OCI-LY7 (cell line): ENCODE results near the gene TNS3. TPM values are rescaled to one million over a fixed set of nuclear protein-coding genes. Genes with fewer than 3 reads are reported as not detected.

Experiments used
- BruUV-seq: library from RNA; stranded (reverse); fragments of 400-500 nt; replicated peaks from 2 replicates; lab custom pipeline; 2021; lab: Mats Ljungman, UMichigan
- CTCF ChIA-PET: fragments of 300-600 bp; sonication (Branson Sonifier 250); formaldehyde crosslinking; loops from one replicate; lab custom pipeline; 2022; ENCODE audit warnings: antibody characterized with exemption; ENCODE audit not compliant: unreplicated experiment; lab: Charles Lee
- POLR2A ChIA-PET: fragments of 300-600 bp; sonication (Branson Sonifier 250); formaldehyde crosslinking; loops from one replicate; lab custom pipeline; 2022; ENCODE audit warnings: antibody characterized with exemption; lab: Charles Lee
- DNase-seq: peaks from one replicate; pipeline ENCODE4 v3.0.0-alpha.2; 2015; ENCODE audit warnings: low spot score
- H2AFZ ChIP-seq: fragments of 200-600 bp; sonication (generic), shearing (Covaris generic); 2 replicates; pipeline ENCODE4 v1.6.1; 2014; ENCODE audit warnings: mild to moderate bottlenecking, antibody characterized with exemption, low read length, moderate library complexity
- H3K27ac ChIP-seq: fragments of 200-600 bp; sonication (generic); 2 replicates; pipeline ENCODE4 v1.5.1; 2014; ENCODE audit warnings: mixed run types, low read depth, mild to moderate bottlenecking, moderate library complexity, low read length, inconsistent platforms; ENCODE audit not compliant: poor library complexity, severe bottlenecking
- H3K36me3 ChIP-seq: fragments of 200-600 bp; sonication (generic); 2 replicates; pipeline ENCODE4 v1.6.1; 2014; ENCODE audit warnings: mild to moderate bottlenecking, antibody characterized with exemption, low read length, moderate library complexity, mixed read lengths; ENCODE audit not compliant: insufficient read depth
- H3K4me1 ChIP-seq: fragments of 200-600 bp; sonication (generic); 2 replicates; pipeline ENCODE4 v1.5.1; 2014; ENCODE audit warnings: mild to moderate bottlenecking, low read length; ENCODE audit not compliant: insufficient read depth, poor library complexity, severe bottlenecking
- H3K4me2 ChIP-seq: fragments of 200-600 bp; sonication (generic); 2 replicates; pipeline ENCODE4 v1.6.1; 2014; ENCODE audit warnings: mild to moderate bottlenecking, low read length
- H3K4me3 ChIP-seq: fragments of 200-600 bp; sonication (generic); 2 replicates; pipeline ENCODE4 v1.5.1; 2014; ENCODE audit warnings: mild to moderate bottlenecking, low read depth, low read length; ENCODE audit not compliant: poor library complexity, severe bottlenecking
- H3K79me2 ChIP-seq: fragments of 200-600 bp; sonication (generic); 2 replicates; pipeline ENCODE4 v1.6.1; 2016; ENCODE audit warnings: low read depth, mild to moderate bottlenecking, low read length, moderate library complexity, mixed read lengths; ENCODE audit not compliant: insufficient read depth
- H3K9me2 ChIP-seq: fragments of 200-600 bp; sonication (generic); 2 replicates; pipeline ENCODE4 v1.6.1; 2016; ENCODE audit warnings: mild to moderate bottlenecking, low read length, mixed read lengths; ENCODE audit not compliant: insufficient read depth
- H3K9me3 ChIP-seq: fragments of 200-600 bp; sonication (generic); 2 replicates; pipeline ENCODE4 v1.6.1; 2014; ENCODE audit warnings: mild to moderate bottlenecking, mixed run types, low read length, mixed read lengths
- H4K20me1 ChIP-seq: fragments of 200-600 bp; sonication (generic); 2 replicates; pipeline ENCODE4 v1.6.1; 2014; ENCODE audit warnings: mild to moderate bottlenecking, antibody characterized with exemption, low read length, moderate library complexity, mixed read lengths; ENCODE audit not compliant: insufficient read depth
- EZH2phosphoT487 ChIP-seq: fragments of 200-600 bp; sonication (generic); IDR thresholded peaks from 2 replicates; pipeline ENCODE4 v1.6.1; 2018; ENCODE audit warnings: low read depth, borderline replicate concordance, mild to moderate bottlenecking, mixed run types, antibody characterized with exemption, low read length, moderate library complexity, mixed read lengths
- intact Hi-C: fragments of 100-400 bp; cut with micrococcal nuclease; formaldehyde crosslinking; loops from one replicate; pipeline ENCODE4 v1.10.0; 2022; ENCODE audit not compliant: unreplicated experiment
- total RNA-seq, 2 experiments: library from RNA; depleted of rRNA in 1 of 2; stranded (reverse); fragments of >200 nt in 1 of 2; shearing (Covaris generic) in 1 of 2; gene quantifications; 2 replicates each; pipeline ENCODE4 v1.2.3, GENCODE V29; 2014 to 2022
- TF ChIP-seq, protein P1 (sequence below): fragments of 200-600 bp; sonication (generic); conservative IDR thresholded peaks from 2 replicates; pipeline ENCODE4 v1.5.1; 2014; ENCODE audit warnings: mild to moderate bottlenecking, antibody characterized with exemption, low read length, moderate library complexity, mixed read lengths

TNS3 gene
- total RNA-seq, 2 experiments from 2014 or later = 9.5 to 42.1 TPM

DNA sequence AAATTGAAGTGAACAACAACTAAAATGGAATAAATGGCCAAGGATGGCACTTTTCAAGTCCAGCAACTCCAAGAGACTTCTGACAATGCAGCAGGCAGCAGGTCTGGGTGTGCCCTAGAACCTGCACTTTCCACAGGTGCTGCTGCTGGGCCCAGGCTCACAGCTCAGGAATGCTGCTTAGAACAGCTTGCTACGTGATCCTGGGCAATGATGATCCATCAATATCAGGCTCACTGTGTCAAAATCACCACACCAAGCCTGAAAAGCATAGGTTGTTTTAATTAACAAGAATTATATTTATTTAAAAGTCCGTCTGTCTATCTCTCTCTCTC, 148.4 kb downstream of the TNS3 start:
- Histone ChIP-seq H3K4me1 (no peaks in the 10 kb centered on the region), H3K4me2 (no peak overlapping the region), H3K9me2 (no peaks in the 10 kb centered on the region), H3K79me2 (no peaks in the 10 kb centered on the region), H3K36me3 (no peaks in the 10 kb centered on the region; the same call in 1 of the 2 replicates), H4K20me1 (no peaks in the 10 kb centered on the region), H3K4me3 (no peak overlapping the region), H3K9me3 (no peaks in the 10 kb centered on the region), H3K27ac (no peak overlapping the region), H2AFZ (no peak overlapping the region)
- TF ChIP-seq, protein P1, sequence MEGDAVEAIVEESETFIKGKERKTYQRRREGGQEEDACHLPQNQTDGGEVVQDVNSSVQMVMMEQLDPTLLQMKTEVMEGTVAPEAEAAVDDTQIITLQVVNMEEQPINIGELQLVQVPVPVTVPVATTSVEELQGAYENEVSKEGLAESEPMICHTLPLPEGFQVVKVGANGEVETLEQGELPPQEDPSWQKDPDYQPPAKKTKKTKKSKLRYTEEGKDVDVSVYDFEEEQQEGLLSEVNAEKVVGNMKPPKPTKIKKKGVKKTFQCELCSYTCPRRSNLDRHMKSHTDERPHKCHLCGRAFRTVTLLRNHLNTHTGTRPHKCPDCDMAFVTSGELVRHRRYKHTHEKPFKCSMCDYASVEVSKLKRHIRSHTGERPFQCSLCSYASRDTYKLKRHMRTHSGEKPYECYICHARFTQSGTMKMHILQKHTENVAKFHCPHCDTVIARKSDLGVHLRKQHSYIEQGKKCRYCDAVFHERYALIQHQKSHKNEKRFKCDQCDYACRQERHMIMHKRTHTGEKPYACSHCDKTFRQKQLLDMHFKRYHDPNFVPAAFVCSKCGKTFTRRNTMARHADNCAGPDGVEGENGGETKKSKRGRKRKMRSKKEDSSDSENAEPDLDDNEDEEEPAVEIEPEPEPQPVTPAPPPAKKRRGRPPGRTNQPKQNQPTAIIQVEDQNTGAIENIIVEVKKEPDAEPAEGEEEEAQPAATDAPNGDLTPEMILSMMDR = no peak
- TF ChIP-seq EZH2phosphoT487 = no peak
- intact Hi-C loops = no loop called here
- CTCF ChIA-PET = no interaction called here
- no peak for DNase-seq
- POLR2A ChIA-PET = interaction anchor here (0.7 kb wide), 3 partner anchors 149 to 342 kb away, joined by 3 read pairs; no protein-coding TSS in a partner anchor
- no TSS peak for BruUV-seq

DNA sequence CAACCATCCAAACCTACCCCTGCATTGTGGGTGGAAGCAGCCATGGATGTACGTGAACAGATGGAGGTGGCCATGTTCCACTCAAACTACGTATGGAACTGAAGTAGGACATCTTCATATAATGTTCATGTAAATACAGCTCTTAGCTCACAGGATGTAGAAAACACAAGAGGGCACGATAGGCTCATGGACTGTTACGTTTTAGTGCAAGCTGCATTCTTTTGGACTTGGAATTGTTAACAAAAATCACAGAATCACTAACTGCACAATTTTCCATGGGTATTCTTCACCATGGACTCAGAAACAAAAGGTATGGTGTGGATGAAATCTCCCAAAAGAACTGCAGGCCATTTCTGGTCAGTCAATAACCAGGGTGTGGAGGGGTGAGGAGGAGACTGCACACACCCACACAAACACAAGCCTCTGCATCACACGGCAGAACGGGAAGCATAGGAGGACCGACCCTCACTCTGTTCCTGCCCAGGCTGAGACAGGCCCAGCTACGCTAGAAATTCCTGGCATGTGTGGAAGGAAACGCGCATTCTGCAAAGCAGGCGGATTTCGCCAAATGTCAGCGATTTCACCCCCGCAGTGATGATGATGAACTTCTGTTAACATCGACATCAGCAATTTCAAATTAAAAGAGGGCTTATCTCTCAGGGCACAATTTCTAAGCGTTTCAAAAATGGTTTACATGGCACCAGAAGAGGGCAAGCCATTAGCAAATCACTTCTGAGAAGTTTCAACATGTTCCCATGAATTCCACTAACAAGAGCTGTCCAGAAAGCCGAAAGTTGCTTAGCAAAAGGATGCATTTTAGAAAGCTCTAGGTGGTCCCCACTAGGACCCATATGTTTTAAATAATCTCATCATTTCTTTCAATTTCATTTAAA, 149.0 kb downstream of the TNS3 start:
- Histone ChIP-seq H3K4me3 (no peak overlapping the region), H3K36me3 (no peaks in the 10 kb centered on the region), H3K27ac (no peak overlapping the region), H4K20me1 (no peaks in the 10 kb centered on the region), H2AFZ (no peak overlapping the region), H3K4me1 (no peaks in the 10 kb centered on the region), H3K79me2 (no peaks in the 10 kb centered on the region), H3K4me2 (no peak overlapping the region), H3K9me3 (no peaks in the 10 kb centered on the region), H3K9me2 (no peaks in the 10 kb centered on the region)
- BruUV-seq = no TSS peak
- POLR2A ChIA-PET = interaction anchor here (0.6 to 0.7 kb wide), 3 partner anchors 65 to 150 kb away, joined by 3 to 4 read pairs (median 3); no protein-coding TSS in a partner anchor
- TF ChIP-seq EZH2phosphoT487 = no peak
- no peak for DNase-seq
- CTCF ChIA-PET = no interaction called here
- intact Hi-C loops = no loop called here

DNA sequence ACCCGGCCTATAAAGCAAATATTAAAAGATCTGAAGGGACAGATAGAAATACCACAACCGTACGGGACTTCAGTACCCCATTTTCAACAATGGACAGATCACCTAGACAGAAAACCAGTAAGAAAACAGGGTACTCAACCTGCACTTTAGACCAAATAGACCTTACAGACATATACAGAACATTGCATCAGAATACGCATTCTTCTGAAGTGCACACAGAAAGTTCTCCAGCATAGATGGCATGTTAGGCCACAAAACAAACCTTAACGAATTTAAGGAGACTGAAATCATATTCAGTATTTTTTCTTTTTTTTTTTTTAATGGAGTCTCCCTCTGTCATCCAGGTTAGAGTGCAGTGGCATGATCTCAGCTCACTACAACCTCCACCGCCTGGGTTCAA, 151.5 kb downstream of the TNS3 start:
- H2AFZ ChIP-seq = no peak overlapping the region
- no TSS peak for BruUV-seq

More for the DNA sequence above, 151.5 kb downstream of the TNS3 start:
- H3K27ac ChIP-seq = no peak overlapping the region
- CTCF ChIA-PET = no interaction called here
- TF ChIP-seq, protein P1 = no peak
- no peak overlapping the region for H3K4me2 ChIP-seq
- no peaks in the 10 kb centered on the region for H4K20me1 ChIP-seq
- H3K9me3 ChIP-seq = no peaks in the 10 kb centered on the region
- POLR2A ChIA-PET = no interaction called here
- H3K36me3 ChIP-seq = no peaks in the 10 kb centered on the region
- intact Hi-C loops = no loop called here
- no peak overlapping the region for H3K4me3 ChIP-seq
- no peak for DNase-seq
- H3K79me2 ChIP-seq = no peaks in the 10 kb centered on the region
- no peaks in the 10 kb centered on the region for H3K4me1 ChIP-seq
- no peaks in the 10 kb centered on the region for H3K9me2 ChIP-seq
